Skeletal muscle tissue (tissue), 4 donors: Measurements from ENCODE around the gene FYB1. TPM values are rescaled to one million over a fixed set of nuclear protein-coding genes. Genes with fewer than 3 reads are reported as not detected.
"Not testable (repeated sequence)": the region's sequence is repeated elsewhere in the genome, so short reads cannot be mapped to it uniquely, and the experiment has no call there.

Experiments
- H3K27ac ChIP-seq: one replicate; pipeline ENCODE4 v1.7.0; 2013; ENCODE audit warnings: mild to moderate bottlenecking, low read depth, low read length, inconsistent platforms
- H3K27me3 ChIP-seq, 3 donors: one replicate each; pipeline ENCODE4 v1.7.0; 2013; ENCODE audit warnings: low read length in 3 of 3; ENCODE audit not compliant: control insufficient read depth in 3 of 3, insufficient read depth in 3 of 3
- H3K36me3 ChIP-seq, 3 donors: one replicate each; pipeline ENCODE4 v1.7.0; 2013; ENCODE audit warnings: low read length in 3 of 3; ENCODE audit not compliant: control insufficient read depth in 3 of 3, insufficient read depth in 3 of 3
- H3K4me1 ChIP-seq, 3 donors: one replicate each; pipeline ENCODE4 v1.7.0; 2013; ENCODE audit warnings: low read length in 3 of 3, mild to moderate bottlenecking in 3 of 3; ENCODE audit not compliant: control insufficient read depth in 3 of 3, insufficient read depth in 3 of 3
- H3K4me3 ChIP-seq, 3 donors: one replicate each; pipeline ENCODE4 v1.7.0; 2013; ENCODE audit warnings: low read length in 3 of 3
- H3K9ac ChIP-seq, 3 donors: one replicate each; pipeline ENCODE4 v1.7.0; 2013; ENCODE audit warnings: low read length in 3 of 3, mild to moderate bottlenecking in 3 of 3, moderate library complexity in 2 of 3, low read depth in 1 of 3
- H3K9me3 ChIP-seq, 3 donors: one replicate each; pipeline ENCODE4 v1.7.0; 2013; ENCODE audit warnings: low read length in 3 of 3; ENCODE audit not compliant: control insufficient read depth in 3 of 3
- total RNA-seq: library from RNA; depleted of rRNA; stranded (reverse); fragments of >200 nt; gene quantifications from one replicate; pipeline ENCODE4 v1.2.3, GENCODE V29; 2014
- donor health status: Osteomylitis.

FYB1 gene
- total RNA-seq, 1 donor from 2014 or later = 4.2 TPM

GRCh38 chr5:39189292-39189955 lies 29.9 kb downstream of the FYB1 start:
- peaks cover 0 to under 1% (median 0%) of the 10 kb centered on the region in 3 donors for H3K4me1 ChIP-seq
- H3K9me3 ChIP-seq = no peaks in the 10 kb centered on the region
- no peak overlapping the region for H3K9ac ChIP-seq
- no peak overlapping the region for H3K27ac ChIP-seq
- no peaks in the 10 kb centered on the region for H3K36me3 ChIP-seq
- no peaks in the 10 kb centered on the region for H3K27me3 ChIP-seq
- no peak overlapping the region for H3K4me3 ChIP-seq

GRCh38 chr5:39187831-39188731 lies 31.3 kb downstream of the FYB1 start:
- Histone ChIP-seq H3K27ac (no peak overlapping the region), H3K9me3 (no peaks in the 10 kb centered on the region), H3K36me3 (no peaks in the 10 kb centered on the region), H3K4me1 (no peaks in the 10 kb centered on the region), H3K27me3 (no peaks in the 10 kb centered on the region), H3K9ac (no peak overlapping the region), H3K4me3 (no peak overlapping the region)

DNA sequence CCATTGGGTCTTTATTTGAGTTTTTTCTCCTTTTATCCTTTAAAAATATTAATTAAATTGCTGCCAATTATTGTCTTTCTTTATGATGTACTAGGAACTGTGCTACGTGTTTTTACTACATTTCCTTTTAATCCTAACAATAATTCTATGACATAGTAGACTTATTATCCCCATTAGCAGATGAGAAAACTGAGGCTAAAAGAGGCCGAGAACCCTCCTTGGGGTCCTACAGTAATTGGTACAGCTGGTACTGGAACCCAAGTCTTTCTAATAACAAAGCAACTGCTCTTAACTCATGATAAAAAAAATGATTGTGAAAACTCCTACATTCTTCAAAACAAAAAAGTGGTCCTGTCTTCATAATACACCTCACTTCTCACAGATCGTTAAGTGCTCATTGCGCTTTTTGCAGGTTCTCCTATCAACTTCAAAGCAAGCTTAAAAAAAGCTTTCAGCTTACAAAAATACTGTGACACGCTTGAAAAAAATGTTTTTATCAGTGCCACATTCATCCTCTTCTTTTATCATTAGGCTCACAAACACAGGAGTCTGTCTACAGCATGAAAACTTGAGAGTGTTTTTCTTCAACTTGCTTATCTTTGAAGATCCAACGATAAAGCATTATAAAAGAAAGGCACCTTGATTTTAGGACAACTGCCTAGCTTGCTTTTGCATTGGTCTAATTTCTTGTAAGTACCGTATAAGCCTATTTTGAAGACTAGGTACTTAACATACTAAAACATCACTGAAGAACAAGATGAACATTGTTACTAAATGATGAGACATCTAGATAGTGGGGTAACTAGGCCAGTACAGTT lies 32.4 kb downstream of the FYB1 start:
- no peaks in the 10 kb centered on the region for H3K4me1 ChIP-seq

GRCh38 chr5:39186289-39186688 lies 33.1 kb downstream of the FYB1 start:
- Histone ChIP-seq H3K9me3 (no peaks in the 10 kb centered on the region), H3K36me3 (no peaks in the 10 kb centered on the region), H3K4me3 (no peak overlapping the region), H3K27ac (no peak overlapping the region), H3K27me3 (no peaks in the 10 kb centered on the region), H3K9ac (no peak overlapping the region), H3K4me1 (no peaks in the 10 kb centered on the region)

More for the DNA sequence above, 32.4 kb downstream of the FYB1 start:
- H3K27me3 ChIP-seq = no peaks in the 10 kb centered on the region
- no peak overlapping the region for H3K9ac ChIP-seq
- H3K4me3 ChIP-seq = no peak overlapping the region
- H3K27ac ChIP-seq = no peak overlapping the region
- H3K36me3 ChIP-seq = no peaks in the 10 kb centered on the region
- H3K9me3 ChIP-seq = no peaks in the 10 kb centered on the region

- H3K36me3 ChIP-seq = no peaks in the 10 kb centered on the region
- H3K4me3 ChIP-seq = no peak overlapping the region
- H3K9me3 ChIP-seq = no peaks in the 10 kb centered on the region
- H3K27me3 ChIP-seq = no peaks in the 10 kb centered on the region
- H3K27ac ChIP-seq = no peak overlapping the region
- no peak overlapping the region for H3K9ac ChIP-seq
- H3K4me1 ChIP-seq = no peaks in the 10 kb centered on the region
Observed at GRCh38 chr5:39185761-39186160, 33.6 kb downstream of the FYB1 start.

DNA sequence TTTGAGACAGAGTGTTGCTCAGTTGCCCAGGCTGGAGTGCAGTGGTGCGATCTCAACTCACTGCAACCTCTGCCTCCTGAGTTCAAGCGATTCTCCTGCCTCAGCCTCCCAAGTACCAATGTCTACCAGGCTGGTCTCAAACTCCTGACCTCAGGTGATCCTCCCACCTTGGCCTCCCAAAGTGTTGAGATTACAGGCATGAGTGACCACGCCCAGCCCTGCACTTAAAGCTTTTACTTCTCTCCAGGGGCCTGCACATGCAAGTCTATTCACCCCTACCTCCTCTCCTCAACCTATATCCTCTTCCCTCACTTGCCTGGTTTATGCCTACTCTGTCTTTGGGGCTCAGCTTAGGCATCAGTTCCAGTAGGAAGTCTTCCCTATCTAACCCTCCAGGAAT lies 39.8 kb downstream of the FYB1 start:
- not testable (repeated sequence) for H3K4me1 ChIP-seq, H3K9ac ChIP-seq, H3K4me3 ChIP-seq, H3K9me3 ChIP-seq, H3K27me3 ChIP-seq, H3K27ac ChIP-seq, H3K36me3 ChIP-seq

DNA sequence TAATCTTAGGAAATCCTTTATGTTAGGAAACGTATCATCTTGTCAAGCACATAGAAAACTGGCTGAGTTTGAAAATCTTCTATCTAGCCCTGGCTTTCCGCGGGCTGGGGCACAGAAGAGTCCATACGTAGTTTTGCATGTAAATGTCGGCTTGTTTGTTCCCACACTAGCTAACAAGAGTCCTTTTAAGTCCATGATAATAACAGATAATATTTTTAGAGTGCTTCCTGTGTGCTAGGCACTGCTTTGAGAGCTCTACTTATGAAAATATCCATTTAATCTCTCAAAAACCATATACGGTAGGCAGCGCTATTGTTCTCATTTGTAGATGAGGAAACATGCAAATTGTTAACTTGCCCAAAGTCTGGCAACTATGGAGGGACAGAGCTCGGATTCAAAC lies 40.5 kb downstream of the FYB1 start:
- no peaks in the 10 kb centered on the region for H3K9me3 ChIP-seq
- H3K27ac ChIP-seq = no peak overlapping the region
- H3K9ac ChIP-seq = no peak overlapping the region
- no peaks in the 10 kb centered on the region for H3K36me3 ChIP-seq
- H3K27me3 ChIP-seq = no peaks in the 10 kb centered on the region
- H3K4me3 ChIP-seq = no peak overlapping the region
- no peaks in the 10 kb centered on the region for H3K4me1 ChIP-seq

GRCh38 chr5:39178171-39178570 lies 41.2 kb downstream of the FYB1 start:
- Histone ChIP-seq H3K4me3 (no peak overlapping the region), H3K27me3 (no peaks in the 10 kb centered on the region), H3K36me3 (no peaks in the 10 kb centered on the region), H3K9me3 (no peaks in the 10 kb centered on the region), H3K9ac (no peak overlapping the region), H3K27ac (no peak overlapping the region), H3K4me1 (no peaks in the 10 kb centered on the region)

- Histone ChIP-seq H3K9ac (no peak overlapping the region), H3K36me3 (no peaks in the 10 kb centered on the region), H3K4me3 (no peak overlapping the region), H3K4me1 (no peaks in the 10 kb centered on the region), H3K27ac (no peak overlapping the region), H3K9me3 (peaks cover 0 to under 1% (median under 1%) of the 10 kb centered on the region in 3 donors), H3K27me3 (no peaks in the 10 kb centered on the region)
Observed at GRCh38 chr5:39177631-39177964, 41.8 kb downstream of the FYB1 start.
